Measurements from ENCODE around the gene HTATIP2.
"Not testable (repeated sequence)": the region's sequence is repeated elsewhere in the genome, so short reads cannot be mapped to it uniquely, and the experiment has no call there.

Gene HTATIP2

GRCh38 chr11:20373147-20373546 lies 9.6 kb downstream of the HTATIP2 start:
- DNase-seq = no peak

- DNase-seq = no peak
Measured at GRCh38 chr11:20373568-20374209, 10.2 kb downstream of the HTATIP2 start.

GRCh38 chr11:20374741-20375300 lies 11.3 kb downstream of the HTATIP2 start:
- DNase-seq = no peak

- DNase-seq = no peak
Measured at GRCh38 chr11:20376162-20376730, 12.7 kb downstream of the HTATIP2 start.

DNA sequence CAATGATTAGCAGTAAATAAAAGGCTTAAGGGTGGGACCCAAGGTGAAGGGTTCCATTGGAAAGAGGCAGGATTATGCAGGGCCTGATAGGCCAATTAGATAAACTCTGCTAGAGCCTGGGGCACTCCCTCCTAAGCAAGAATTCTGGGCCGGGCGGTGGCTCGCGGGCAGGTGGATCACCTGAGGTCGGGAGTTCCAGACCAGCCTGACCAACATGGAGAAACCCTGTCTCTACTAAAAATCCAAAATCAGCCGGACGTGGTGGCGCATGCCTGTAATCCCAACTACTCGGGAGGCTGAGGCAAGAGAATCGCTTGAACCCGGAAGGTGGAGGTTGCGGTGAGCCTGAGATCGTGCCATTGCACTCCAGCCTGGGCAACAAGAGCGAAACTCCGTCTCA lies 22.5 kb downstream of the HTATIP2 start:
- DNase-seq = not testable (repeated sequence)

- DNase-seq = peak; percentile 97
Measured at GRCh38 chr11:20387261-20388095, 24.0 kb downstream of the HTATIP2 start, which contains the start of gene PRMT3. Gene PRMT3, plus strand, starts transcription at chr11:20387716. Its CDS starts 31 bp downstream, at chr11:20387747.

- DNase-seq = peak; percentile 55
Measured at GRCh38 chr11:20388096-20389055, 24.9 kb downstream of the HTATIP2 start.

GRCh38 chr11:20397281-20397680 lies 33.8 kb downstream of the HTATIP2 start:
- no peak for DNase-seq

DNA sequence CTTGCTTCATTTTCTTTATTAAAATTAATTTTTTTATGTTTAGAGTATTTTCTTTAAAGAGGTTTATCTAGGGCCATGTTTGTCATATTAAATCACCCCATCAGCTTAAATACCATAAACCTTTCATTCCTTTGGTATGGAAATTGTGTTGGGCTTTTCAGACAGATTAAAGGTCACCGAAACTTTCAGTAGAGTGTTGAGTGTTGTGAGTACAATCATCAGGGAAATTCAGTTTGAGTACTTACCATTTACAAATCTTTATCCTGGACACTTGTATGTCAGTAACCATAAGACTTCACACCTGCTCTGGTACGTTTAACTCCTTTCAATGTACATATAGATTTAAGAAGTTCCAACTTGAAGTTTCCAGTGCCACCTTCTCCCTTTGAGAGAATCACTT lies 36.0 kb downstream of the HTATIP2 start:
- no peak for DNase-seq

GRCh38 chr11:20403059-20403458 lies 39.5 kb downstream of the HTATIP2 start:
- no peak for DNase-seq

DNA sequence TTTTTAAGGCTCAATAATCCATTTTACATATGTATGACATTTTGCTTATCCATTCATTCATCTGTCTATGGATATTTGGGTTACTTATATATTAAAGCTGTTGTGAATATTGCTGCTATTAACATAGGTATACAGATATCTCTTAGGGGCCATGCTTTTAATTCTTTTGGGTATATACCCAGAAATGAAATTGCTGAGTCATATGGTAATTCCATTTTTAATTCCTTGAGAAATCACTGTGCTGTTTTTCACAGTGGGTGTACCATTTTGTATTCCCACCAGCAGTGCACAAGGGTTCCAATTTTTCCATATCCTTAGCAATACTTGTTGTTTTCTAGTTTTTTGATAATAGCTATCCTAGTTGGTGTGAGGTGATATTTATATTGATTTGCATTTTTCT lies 43.0 kb downstream of the HTATIP2 start:
- no peak for DNase-seq

GRCh38 chr11:20407344-20407743 lies 43.8 kb downstream of the HTATIP2 start:
- no peak for DNase-seq

GRCh38 chr11:20415432-20415831 lies 51.9 kb downstream of the HTATIP2 start:
- no peak for DNase-seq

DNA sequence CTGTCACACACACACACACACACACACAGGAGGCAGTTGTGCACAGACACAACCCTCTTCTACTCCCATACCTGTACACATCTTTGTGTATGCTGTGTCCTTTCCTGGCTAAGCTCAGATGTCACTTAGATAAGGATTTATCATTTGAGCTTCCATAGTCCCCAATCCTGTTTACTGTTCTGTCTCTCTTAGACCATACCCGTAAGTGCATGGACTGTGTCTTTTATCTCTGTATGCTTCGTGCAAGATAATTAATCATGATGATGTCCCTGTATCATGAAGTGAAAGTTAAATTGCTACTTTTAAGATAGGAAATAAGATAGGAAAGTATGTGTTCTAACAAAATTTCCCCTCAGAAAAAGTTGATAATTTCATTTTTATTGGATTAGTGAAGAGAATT lies 54.3 kb downstream of the HTATIP2 start:
- DNase-seq = no peak

- no peak for DNase-seq
Measured at GRCh38 chr11:20421946-20422345, 58.4 kb downstream of the HTATIP2 start.

DNA sequence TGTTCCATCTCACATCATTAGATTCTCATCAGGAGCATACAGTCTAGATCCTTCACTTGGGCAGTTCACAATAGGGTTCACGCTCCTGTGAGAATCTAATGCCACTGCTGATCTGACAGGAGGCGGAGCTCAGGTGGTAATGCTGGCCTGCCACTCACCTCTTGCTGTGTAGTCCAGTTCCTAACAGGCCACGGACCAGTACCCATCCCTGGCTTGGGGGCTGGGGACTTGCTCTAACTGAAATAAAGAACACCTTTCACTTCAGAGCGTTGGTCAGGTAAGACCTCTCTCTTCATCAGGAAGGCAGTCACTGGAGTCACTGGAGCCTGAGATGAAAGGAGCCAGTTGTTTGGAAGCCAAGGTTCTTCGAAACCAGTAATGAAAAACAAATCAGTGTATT lies 65.7 kb downstream of the HTATIP2 start:
- no peak for DNase-seq
